Activated T-helper 1 cell treated with anti-CD3 and anti-CD28 coated beads, Interleukin-12 subunit alpha, Interleukin-12 subunit beta, Interleukin-2, Interleukin-4 antibody, amounts not matched to agents 30 ng/mL and 10 ng/mL and 1 ng/mL, durations not matched to agents 14 hours and 24 hours and 36 hours (primary cell): Measurements from ENCODE around the gene ELP2. TPM values are rescaled to one million over a fixed set of nuclear protein-coding genes. Genes with fewer than 3 reads are reported as not detected.

Experiments
- DNase-seq: peaks from one replicate; pipeline ENCODE4 v3.0.0; 2021; ENCODE audit warnings: low spot score
- H3K27ac Mint-ChIP-seq: one replicate; pipeline ENCODE4 v1.8.0; 2021; ENCODE audit warnings: mild to moderate bottlenecking, mixed read lengths
- H3K27me3 Mint-ChIP-seq: one replicate; pipeline ENCODE4 v1.8.0; 2022; ENCODE audit warnings: mild to moderate bottlenecking, moderate library complexity, mixed read lengths; ENCODE audit not compliant: insufficient read depth
- H3K36me3 Mint-ChIP-seq: one replicate; pipeline ENCODE4 v1.8.0; 2021; ENCODE audit warnings: low read depth, mixed read lengths
- H3K4me1 Mint-ChIP-seq: one replicate; pipeline ENCODE4 v1.8.0; 2021; ENCODE audit warnings: low read depth, mixed read lengths
- H3K4me3 Mint-ChIP-seq: one replicate; pipeline ENCODE4 v1.8.0; 2021; ENCODE audit warnings: mild to moderate bottlenecking, moderate library complexity, mixed read lengths
- H3K9me3 Mint-ChIP-seq: one replicate; pipeline ENCODE4 v1.8.0; 2021; ENCODE audit warnings: mixed read lengths
- intact Hi-C: fragments of 100-400 bp; cut with micrococcal nuclease; formaldehyde crosslinking; loops from one replicate; pipeline ENCODE4 v1.15.1; 2024
- total RNA-seq: library from RNA; stranded (reverse); gene quantifications from 2 replicates; pipeline ENCODE4 v1.2.3, GENCODE V29; 2022

The ELP2 gene
- total RNA-seq, 1 donor from 2014 or later = 97.1 TPM

DNA sequence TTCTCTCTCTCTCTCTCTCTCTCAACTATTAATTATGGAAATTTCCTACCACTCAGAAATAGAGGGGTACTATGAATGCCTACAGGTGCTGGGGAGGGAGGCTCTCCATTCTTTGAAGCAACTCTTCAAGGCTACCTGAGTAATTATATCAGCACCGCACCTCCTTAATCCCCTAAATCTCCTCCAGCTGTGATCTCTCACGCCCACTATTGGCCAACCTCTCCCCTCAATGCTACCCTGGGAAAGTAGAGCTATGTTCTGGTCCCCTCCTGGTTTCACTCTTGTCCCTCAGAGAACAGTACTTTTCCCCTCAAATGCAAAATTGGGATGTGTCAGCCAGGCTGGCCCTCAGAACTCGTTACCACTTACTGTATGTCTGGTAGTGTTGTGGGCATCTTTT lies 59.2 kb downstream of the ELP2 start:
- Mint-ChIP-seq H3K9me3 (no peaks in the 10 kb centered on the region), H3K36me3 (peaks cover 1% of the 10 kb centered on the region), H3K4me1 (peaks cover 7% of the 10 kb centered on the region), H3K27me3 (peaks cover 23% of the 10 kb centered on the region), H3K4me3 (peak overlapping the region; percentile 60), H3K27ac (no peak overlapping the region)
- no peak for DNase-seq
- intact Hi-C loops = loop anchor here (5.0 kb wide), 2 partner anchors 93 to 172 kb away; no protein-coding TSS in a partner anchor

- Mint-ChIP-seq H3K27me3 (peaks cover 23% of the 10 kb centered on the region), H3K4me1 (peaks cover 7% of the 10 kb centered on the region), H3K9me3 (no peaks in the 10 kb centered on the region), H3K27ac (no peak overlapping the region), H3K36me3 (peaks cover 1% of the 10 kb centered on the region), H3K4me3 (no peak overlapping the region)
- no peak for DNase-seq
- intact Hi-C loops = loop anchor here (5.0 kb wide), 2 partner anchors 93 to 172 kb away; no protein-coding TSS in a partner anchor
These were observed 59.8 kb downstream of the ELP2 start for GRCh38 chr18:36189486-36189885.

DNA sequence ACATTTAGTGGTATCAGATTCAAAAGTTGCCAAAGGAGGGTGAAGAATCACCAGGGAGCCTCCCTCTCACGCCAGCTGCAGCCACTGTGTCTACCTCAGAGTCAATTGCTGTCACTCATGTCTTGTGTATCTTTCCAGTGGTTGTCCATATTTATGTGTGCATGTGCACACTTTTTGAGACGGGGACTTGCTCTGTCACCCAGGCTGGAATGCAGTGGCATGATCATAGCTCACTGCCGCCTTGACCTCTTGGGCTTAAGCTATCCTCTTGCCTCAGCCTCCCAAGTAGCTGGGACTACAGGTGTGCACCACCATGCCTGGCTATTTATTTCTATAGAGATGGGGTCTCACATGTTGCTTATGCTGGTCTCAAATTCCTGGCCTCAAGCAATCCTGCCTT lies 61.6 kb downstream of the ELP2 start:
- no peak overlapping the region for H3K4me3 Mint-ChIP-seq
- H3K27ac Mint-ChIP-seq = no peak overlapping the region
- intact Hi-C loops = no loop called here
- H3K4me1 Mint-ChIP-seq = peaks cover 7% of the 10 kb centered on the region
- H3K9me3 Mint-ChIP-seq = no peaks in the 10 kb centered on the region
- peaks cover 1% of the 10 kb centered on the region for H3K36me3 Mint-ChIP-seq
- H3K27me3 Mint-ChIP-seq = peaks cover 21% of the 10 kb centered on the region
- DNase-seq = no peak

DNA sequence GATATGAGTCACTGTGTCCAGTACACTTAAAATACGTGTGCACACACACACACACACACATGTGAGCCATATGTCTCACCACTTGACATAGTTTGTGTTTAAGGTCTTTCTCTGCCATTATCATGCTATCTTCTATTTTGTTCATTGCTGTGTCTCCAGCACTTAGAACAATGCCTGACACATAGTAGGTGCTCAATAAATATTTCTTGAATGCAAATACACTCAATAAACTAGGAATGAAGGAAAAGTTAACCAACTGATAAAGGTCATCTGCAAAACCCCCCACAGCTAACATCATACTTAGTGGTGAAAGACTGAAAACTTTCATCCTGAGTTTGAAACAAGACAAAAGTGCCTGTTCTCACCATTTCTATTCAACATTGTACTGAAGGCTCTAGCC lies 62.0 kb downstream of the ELP2 start:
- peaks cover 7% of the 10 kb centered on the region for H3K4me1 Mint-ChIP-seq
- DNase-seq = no peak
- peaks cover 22% of the 10 kb centered on the region for H3K27me3 Mint-ChIP-seq
- H3K9me3 Mint-ChIP-seq = no peaks in the 10 kb centered on the region
- no peak overlapping the region for H3K4me3 Mint-ChIP-seq
- peaks cover 1% of the 10 kb centered on the region for H3K36me3 Mint-ChIP-seq
- H3K27ac Mint-ChIP-seq = no peak overlapping the region
- intact Hi-C loops = no loop called here

GRCh38 chr18:36194600-36195315 lies 65.1 kb downstream of the ELP2 start:
- H3K27ac Mint-ChIP-seq = no peak overlapping the region
- intact Hi-C loops = no loop called here
- H3K4me1 Mint-ChIP-seq = no peaks in the 10 kb centered on the region
- peaks cover 16% of the 10 kb centered on the region for H3K27me3 Mint-ChIP-seq
- H3K36me3 Mint-ChIP-seq = no peaks in the 10 kb centered on the region
- H3K4me3 Mint-ChIP-seq = no peak overlapping the region
- no peak for DNase-seq
- no peaks in the 10 kb centered on the region for H3K9me3 Mint-ChIP-seq

DNA sequence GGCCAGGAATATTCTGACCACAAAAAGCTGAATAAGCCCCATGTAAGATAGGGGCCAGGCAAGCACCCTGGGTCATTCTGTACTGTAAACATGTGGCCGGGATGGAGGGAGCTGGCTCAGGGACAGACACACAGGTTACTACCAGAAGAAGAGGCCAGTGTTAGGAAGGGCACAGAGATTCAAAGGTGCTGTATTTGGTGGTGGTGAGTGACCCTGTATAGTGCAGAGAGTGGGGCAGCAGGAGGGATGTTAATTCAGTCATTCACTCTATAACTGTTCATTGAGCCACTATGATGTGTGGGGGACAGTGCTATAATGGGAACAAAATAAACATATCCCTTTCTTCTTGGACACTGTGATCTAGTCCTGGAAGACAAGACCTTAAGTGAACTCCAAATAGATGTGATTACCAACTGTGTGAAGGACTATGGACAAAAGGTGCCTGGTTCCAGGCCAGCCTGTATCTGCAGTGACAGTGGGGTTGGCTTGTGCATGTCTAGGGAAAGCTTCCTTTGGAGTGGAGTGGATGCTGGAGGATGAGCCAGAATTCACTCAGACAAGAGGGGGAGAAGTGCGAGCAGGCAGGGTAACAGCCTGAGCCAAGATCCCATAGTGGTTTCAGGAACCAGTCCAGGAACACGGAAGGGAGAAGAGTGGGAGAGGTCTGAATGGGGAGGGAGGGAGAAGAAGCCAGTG lies 65.9 kb downstream of the ELP2 start:
- no peaks in the 10 kb centered on the region for H3K36me3 Mint-ChIP-seq
- no peak for DNase-seq
- intact Hi-C loops = no loop called here
- no peaks in the 10 kb centered on the region for H3K4me1 Mint-ChIP-seq
- H3K9me3 Mint-ChIP-seq = no peaks in the 10 kb centered on the region
- peaks cover 12% of the 10 kb centered on the region for H3K27me3 Mint-ChIP-seq
- no peak overlapping the region for H3K4me3 Mint-ChIP-seq
- H3K27ac Mint-ChIP-seq = no peak overlapping the region

DNA sequence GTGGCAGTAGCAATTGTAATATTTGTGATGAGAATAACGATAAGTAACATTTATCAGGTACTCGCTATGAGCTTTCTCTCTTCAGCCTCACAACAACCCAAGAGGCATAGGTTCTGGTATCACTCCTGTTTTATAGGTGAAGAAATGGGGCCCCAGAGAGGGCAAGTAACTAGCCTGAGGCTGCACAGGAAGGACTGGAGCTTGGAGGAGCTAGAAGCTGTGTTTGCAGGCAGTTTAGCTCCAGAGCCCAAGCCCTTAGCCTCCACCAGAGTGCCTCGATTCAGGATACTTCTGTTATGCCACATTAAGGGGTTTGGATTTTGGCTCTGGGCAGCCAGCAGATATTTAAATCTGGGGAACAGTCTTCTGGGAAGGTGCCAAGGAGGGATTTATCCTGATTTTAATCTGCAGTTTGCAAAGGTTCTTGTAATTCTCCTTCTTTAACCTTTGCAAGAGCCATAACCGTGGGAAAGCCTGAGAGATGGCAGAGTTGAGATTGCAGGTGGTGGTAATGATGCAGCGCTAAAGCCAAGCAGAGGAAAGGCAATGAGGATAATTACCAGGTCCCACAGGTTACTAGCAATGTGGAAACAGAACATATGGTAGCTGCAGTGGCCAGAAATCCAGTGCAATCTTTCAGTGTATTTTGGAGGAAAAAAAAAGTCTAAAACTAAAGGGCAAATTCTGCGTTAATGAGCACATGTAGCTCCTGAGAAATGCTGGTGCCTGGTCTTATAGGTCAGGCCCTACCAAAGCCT lies 66.7 kb downstream of the ELP2 start:
- no peaks in the 10 kb centered on the region for H3K36me3 Mint-ChIP-seq
- no peaks in the 10 kb centered on the region for H3K9me3 Mint-ChIP-seq
- no peak overlapping the region for H3K27ac Mint-ChIP-seq
- peaks cover 12% of the 10 kb centered on the region for H3K27me3 Mint-ChIP-seq
- no peak overlapping the region for H3K4me3 Mint-ChIP-seq
- no peak for DNase-seq
- intact Hi-C loops = no loop called here
- no peaks in the 10 kb centered on the region for H3K4me1 Mint-ChIP-seq

DNA sequence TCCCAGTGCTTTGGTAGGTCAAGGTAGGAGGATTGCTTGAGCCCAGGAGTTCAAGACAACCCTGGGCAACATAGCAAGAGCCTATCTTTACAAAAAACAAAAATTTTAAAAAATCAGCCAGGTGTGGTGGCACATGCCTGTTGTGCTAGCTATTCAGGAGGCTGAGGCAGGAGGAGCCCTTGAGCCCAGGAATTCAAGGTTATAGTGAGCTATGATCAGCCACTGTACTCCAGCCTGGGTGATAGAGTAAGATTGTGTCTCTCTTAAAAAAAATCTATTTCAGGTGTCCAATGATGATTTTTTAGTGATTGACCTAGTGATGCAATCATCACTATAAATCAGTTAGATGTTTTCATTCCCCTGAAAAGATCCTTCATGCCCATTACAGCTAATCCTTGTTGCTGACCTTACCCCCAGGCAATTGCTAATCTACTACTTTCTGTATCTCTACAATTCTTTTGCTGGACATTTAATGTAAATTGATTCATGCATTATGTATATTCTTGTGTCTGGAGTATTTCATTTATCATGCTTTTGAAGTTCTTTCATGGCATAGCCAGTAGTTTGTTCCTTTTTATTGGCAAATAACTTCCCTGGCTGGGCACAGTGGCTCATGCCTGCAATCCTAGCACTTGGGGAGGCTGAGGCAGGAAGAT lies 67.9 kb downstream of the ELP2 start:
- H3K4me1 Mint-ChIP-seq = no peaks in the 10 kb centered on the region
- H3K36me3 Mint-ChIP-seq = no peaks in the 10 kb centered on the region
- intact Hi-C loops = no loop called here
- H3K4me3 Mint-ChIP-seq = no peak overlapping the region
- DNase-seq = no peak
- H3K9me3 Mint-ChIP-seq = no peaks in the 10 kb centered on the region
- no peak overlapping the region for H3K27ac Mint-ChIP-seq
- H3K27me3 Mint-ChIP-seq = peaks cover 10% of the 10 kb centered on the region

DNA sequence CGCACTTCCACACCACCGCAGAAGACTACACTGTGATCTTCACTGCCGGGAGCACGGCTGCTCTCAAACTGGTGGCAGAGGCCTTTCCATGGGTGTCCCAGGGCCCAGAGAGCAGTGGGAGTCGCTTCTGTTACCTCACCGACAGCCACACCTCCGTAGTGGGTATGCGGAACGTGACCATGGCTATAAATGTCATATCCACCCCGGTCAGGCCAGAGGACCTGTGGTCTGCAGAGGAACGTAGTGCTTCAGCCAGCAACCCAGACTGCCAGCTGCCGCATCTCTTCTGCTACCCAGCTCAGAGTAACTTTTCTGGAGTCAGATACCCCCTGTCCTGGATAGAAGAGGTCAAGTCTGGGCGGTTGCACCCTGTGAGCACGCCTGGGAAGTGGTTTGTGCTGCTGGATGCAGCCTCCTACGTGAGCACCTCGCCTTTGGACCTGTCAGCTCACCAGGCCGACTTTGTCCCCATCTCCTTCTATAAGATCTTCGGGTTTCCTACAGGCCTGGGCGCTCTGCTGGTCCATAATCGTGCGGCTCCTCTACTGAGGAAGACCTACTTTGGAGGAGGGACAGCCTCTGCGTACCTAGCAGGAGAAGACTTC lies 70.1 kb downstream of the ELP2 start:
- H3K4me3 Mint-ChIP-seq = no peak overlapping the region
- H3K27me3 Mint-ChIP-seq = peaks cover 8% of the 10 kb centered on the region
- no peak overlapping the region for H3K27ac Mint-ChIP-seq
- no peaks in the 10 kb centered on the region for H3K4me1 Mint-ChIP-seq
- no peaks in the 10 kb centered on the region for H3K36me3 Mint-ChIP-seq
- intact Hi-C loops = no loop called here
- no peaks in the 10 kb centered on the region for H3K9me3 Mint-ChIP-seq
- no peak for DNase-seq

GRCh38 chr18:36200354-36200771 lies 70.7 kb downstream of the ELP2 start:
- Mint-ChIP-seq H3K4me1 (no peaks in the 10 kb centered on the region), H3K9me3 (no peaks in the 10 kb centered on the region), H3K27ac (no peak overlapping the region), H3K4me3 (no peak overlapping the region), H3K27me3 (peaks cover 8% of the 10 kb centered on the region), H3K36me3 (no peaks in the 10 kb centered on the region)
- intact Hi-C loops = no loop called here
- DNase-seq = no peak

- H3K9me3 Mint-ChIP-seq = no peaks in the 10 kb centered on the region
- no peak for DNase-seq
- H3K27me3 Mint-ChIP-seq = peaks cover 5% of the 10 kb centered on the region
- intact Hi-C loops = no loop called here
- no peaks in the 10 kb centered on the region for H3K36me3 Mint-ChIP-seq
- no peak overlapping the region for H3K4me3 Mint-ChIP-seq
- H3K27ac Mint-ChIP-seq = no peak overlapping the region
- no peaks in the 10 kb centered on the region for H3K4me1 Mint-ChIP-seq
These were observed 72.1 kb downstream of the ELP2 start for GRCh38 chr18:36201765-36202164.

- Mint-ChIP-seq H3K4me3 (no peak overlapping the region), H3K27ac (no peak overlapping the region), H3K4me1 (no peaks in the 10 kb centered on the region), H3K27me3 (peaks cover 1% of the 10 kb centered on the region), H3K9me3 (no peaks in the 10 kb centered on the region), H3K36me3 (no peaks in the 10 kb centered on the region)
- intact Hi-C loops = no loop called here
- DNase-seq = no peak
These were observed 73.7 kb downstream of the ELP2 start for GRCh38 chr18:36203360-36203895.
